ENCODE data around the gene NFYA. TPM values are rescaled to one million over a fixed set of nuclear protein-coding genes. Genes with fewer than 3 reads are reported as not detected.
"Not testable (repeated sequence)": the region's sequence is repeated elsewhere in the genome, so short reads cannot be mapped to it uniquely, and the experiment has no call there.

Gene NFYA
- total RNA-seq, 2 donors from 2014 or later, result 11.5 to 11.8 TPM

GRCh38 chr6:41090841-41091761, 18.3 kb downstream of the NFYA start:
- intact Hi-C loops (cut with DNase I), result loop anchor here in 1 of 2 donors (10.0 kb wide), 1 partner anchor 224 kb away; no protein-coding TSS in a partner anchor
- no peak for DNase-seq
- no peak for ATAC-seq

GRCh38 chr6:41092421-41093140, 19.8 kb downstream of the NFYA start:
- no peak for DNase-seq
- ATAC-seq, result no peak
- intact Hi-C loops (cut with DNase I), result loop anchor here in 1 of 2 donors (10.0 kb wide), 1 partner anchor 222 kb away; no protein-coding TSS in a partner anchor

GRCh38 chr6:41093729-41094128, 21.0 kb downstream of the NFYA start:
- ATAC-seq, result no peak
- DNase-seq, result no peak
- intact Hi-C loops (cut with DNase I), result loop anchor here in 1 of 2 donors (10.0 kb wide), 1 partner anchor 221 kb away; no protein-coding TSS in a partner anchor

GRCh38 chr6:41097467-41098090, 24.8 kb downstream of the NFYA start:
- ATAC-seq, result no peak
- intact Hi-C loops (cut with DNase I), result loop anchor here in 1 of 2 donors (10.0 kb wide), 1 partner anchor 217 kb away; no protein-coding TSS in a partner anchor

GRCh38 chr6:41098366-41098765, 25.6 kb downstream of the NFYA start:
- no peak for ATAC-seq
- intact Hi-C loops (cut with DNase I), result loop anchor here in 1 of 2 donors (10.0 kb wide), 1 partner anchor 216 kb away; no protein-coding TSS in a partner anchor
- no peak for DNase-seq

More at GRCh38 chr6:41097467-41098090, 24.8 kb downstream of the NFYA start:
- no peak for DNase-seq

- DNase-seq (peak; percentile 59), ATAC-seq (peak in 1 of 2 donors; percentile 27)
- intact Hi-C loops (cut with DNase I), result no loop called here
Measured at GRCh38 chr6:41100871-41101287, 28.1 kb downstream of the NFYA start.

- ATAC-seq (no peak), DNase-seq (no peak)
- intact Hi-C loops (cut with DNase I), result no loop called here
Measured at GRCh38 chr6:41103847-41104246, 31.1 kb downstream of the NFYA start.

- no peak for ATAC-seq
- no peak for DNase-seq
- intact Hi-C loops (cut with DNase I), result no loop called here
Measured at GRCh38 chr6:41111017-41111416, 38.2 kb downstream of the NFYA start.

GRCh38 chr6:41115027-41115426, 42.3 kb downstream of the NFYA start:
- intact Hi-C loops (cut with DNase I); DNase-seq; ATAC-seq: not testable (repeated sequence)

GRCh38 chr6:41119508-41119907, 46.7 kb downstream of the NFYA start:
- intact Hi-C loops (cut with DNase I), result no loop called here
- no peak for ATAC-seq
- no peak for DNase-seq

GRCh38 chr6:41120058-41120457, 47.3 kb downstream of the NFYA start:
- no peak for ATAC-seq
- DNase-seq, result no peak
- intact Hi-C loops (cut with DNase I), result no loop called here

GRCh38 chr6:41122373-41122772, 49.6 kb downstream of the NFYA start:
- ATAC-seq (no peak), DNase-seq (no peak)
- intact Hi-C loops (cut with DNase I), result no loop called here

GRCh38 chr6:41122918-41123317, 50.1 kb downstream of the NFYA start:
- DNase-seq (no peak), ATAC-seq (no peak)
- intact Hi-C loops (cut with DNase I), result no loop called here

GRCh38 chr6:41125282-41125681, 52.5 kb downstream of the NFYA start:
- no peak for ATAC-seq
- intact Hi-C loops (cut with DNase I), result no loop called here
- no peak for DNase-seq

- no peak for ATAC-seq
- no peak for DNase-seq
- intact Hi-C loops (cut with DNase I), result no loop called here
Measured at GRCh38 chr6:41132254-41132653, 59.5 kb downstream of the NFYA start.

GRCh38 chr6:41135062-41135832, 62.5 kb downstream of the NFYA start:
- DNase-seq (no peak), ATAC-seq (no peak)
- intact Hi-C loops (cut with DNase I), result no loop called here

GRCh38 chr6:41136911-41137310, 64.1 kb downstream of the NFYA start:
- intact Hi-C loops (cut with DNase I), result no loop called here
- ATAC-seq (no peak), DNase-seq (no peak)

GRCh38 chr6:41147917-41148316, 75.1 kb downstream of the NFYA start:
- no peak for DNase-seq
- intact Hi-C loops (cut with DNase I), result no loop called here
- ATAC-seq, result no peak
